HepG2 (cell line): ENCODE results near the gene RHOT2. TPM values are rescaled to one million over a fixed set of nuclear protein-coding genes. Genes with fewer than 3 reads are reported as not detected.

Source experiments
- ATF5 ChIP-seq: sonication (generic); formaldehyde crosslinking; IDR thresholded peaks from 2 replicates; pipeline ENCODE4 v1.4.0; 2020; ENCODE audit warnings: mild to moderate bottlenecking, low read depth, missing genetic modification reagents
- CHCHD3 ChIP-seq: sonication (generic); formaldehyde crosslinking; IDR thresholded peaks from 2 replicates; pipeline ENCODE4 v1.8.0; 2022; ENCODE audit warnings: mild to moderate bottlenecking, missing genetic modification reagents, moderate library complexity
- EZH2 ChIP-seq: conservative IDR thresholded peaks from 2 replicates; pipeline ENCODE4 v1.6.1; 2012; ENCODE audit warnings: mild to moderate bottlenecking, low read depth, low read length, moderate library complexity
- FOXM1 ChIP-seq: sonication (generic); formaldehyde crosslinking; IDR thresholded peaks from 2 replicates; pipeline ENCODE4 v1.5.0; 2020; ENCODE audit warnings: missing genetic modification reagents
- HNRNPK ChIP-seq: fragments of 200-400 bp; formaldehyde crosslinking; IDR thresholded peaks from 2 replicates; pipeline ENCODE4 v1.6.1; 2018; ENCODE audit warnings: low read length, low read depth, moderate library complexity, mild to moderate bottlenecking; ENCODE audit not compliant: poor library complexity, severe bottlenecking
- LRRFIP1 ChIP-seq: sonication (generic); formaldehyde crosslinking; conservative IDR thresholded peaks from 2 replicates; pipeline ENCODE4 v1.4.0; 2020; ENCODE audit warnings: missing genetic modification reagents
- MATR3 ChIP-seq: sonication (generic); formaldehyde crosslinking; IDR thresholded peaks from 2 replicates; pipeline ENCODE4 v1.4.0; 2020; ENCODE audit warnings: missing genetic modification reagents
- MEIS2 ChIP-seq: sonication (generic); formaldehyde crosslinking; IDR thresholded peaks from 2 replicates; pipeline ENCODE4 v1.9.0; 2021; ENCODE audit warnings: mild to moderate bottlenecking, missing genetic modification reagents
- NR2C2 ChIP-seq: sonication (generic); formaldehyde crosslinking; IDR thresholded peaks from 2 replicates; pipeline ENCODE4 v1.4.0; 2020; ENCODE audit warnings: missing genetic modification reagents, mild to moderate bottlenecking, moderate library complexity, borderline replicate concordance
- RAD21 ChIP-seq: fragments of 450-650 bp; formaldehyde crosslinking; IDR thresholded peaks from 2 replicates; pipeline ENCODE4 v1.5.0; 2020; ENCODE audit warnings: mild to moderate bottlenecking
- RXRA ChIP-seq: sonication (generic); formaldehyde crosslinking; IDR thresholded peaks from 2 replicates; pipeline ENCODE4 v1.5.1; 2020; ENCODE audit warnings: missing genetic modification reagents
- ZFP36L1 ChIP-seq: sonication (generic); formaldehyde crosslinking; IDR thresholded peaks from 2 replicates; pipeline ENCODE4 v1.8.0; 2022; ENCODE audit warnings: mild to moderate bottlenecking, missing genetic modification reagents, moderate library complexity
- polyA plus RNA-seq, 8 experiments: library from polyadenylated mRNA; depleted of rRNA in 3 of 8; stranded (reverse) in 7 of 8; unstranded in 1 of 8; fragments of >200 nt; fragmentation: Illumina TruSeq in 4 of 8; extraction: Trizol in 4 of 8; gene quantifications; 2 replicates each; pipeline versions ENCODE4 v1.2.1 to v1.2.3, GENCODE V29; 2011 to 2016; ENCODE audit warnings: low read depth in 4 of 8, missing spikeins in 1 of 8, mixed read lengths in 1 of 8; ENCODE audit not compliant: insufficient read depth in 1 of 8
- total RNA-seq, 5 experiments: library from RNA; depleted of rRNA; stranded (reverse); fragments of >200 nt; fragmentation: Illumina TruSeq; extraction: Trizol; gene quantifications; 2 replicates each; pipeline ENCODE4 v1.2.3, GENCODE V29; 2016; ENCODE audit warnings: low read depth in 1 of 5
- TF ChIP-seq, protein P1 (sequence below): sonication (generic); formaldehyde crosslinking; IDR thresholded peaks from 2 replicates; pipeline ENCODE4 v1.4.0; 2020; ENCODE audit warnings: mild to moderate bottlenecking, low read depth, missing genetic modification reagents
- TF ChIP-seq, protein P2 (sequence below): sonication (generic); formaldehyde crosslinking; IDR thresholded peaks from 2 replicates; pipeline ENCODE4 v1.4.0; 2020; ENCODE audit warnings: missing genetic modification reagents
- TF ChIP-seq, protein P3 (sequence below): sonication (generic); formaldehyde crosslinking; IDR thresholded peaks from 2 replicates; pipeline ENCODE4 v1.8.0; 2022; ENCODE audit warnings: missing genetic modification reagents, mild to moderate bottlenecking, moderate library complexity, borderline replicate concordance

Gene RHOT2
- total and polyA plus RNA-seq, 2 of the 13 experiments (the other 11 are each of a cell fraction or from before 2014, with no cell fraction given): 63.6 to 76.9 TPM

- TF ChIP-seq HNRNPK (no peak), MATR3 (CRISPR knock-in tag) (no peak), NR2C2 (CRISPR knock-in tag) (no peak), FOXM1 (CRISPR knock-in tag) (no peak), LRRFIP1 (no peak), ATF5 (CRISPR knock-in tag) (no peak), CHCHD3 (CRISPR knock-in tag) (no peak), MEIS2 (CRISPR knock-in tag) (0 out of 2 replicates have a peak, but pooled peaks have one; percentile 13), RAD21 (CRISPR knock-in tag) (no peak), EZH2 (no peak), ZFP36L1 (no peak), RXRA (peak; percentile 56; the same call in 1 of the 2 replicates)
- TF ChIP-seq, protein P1, sequence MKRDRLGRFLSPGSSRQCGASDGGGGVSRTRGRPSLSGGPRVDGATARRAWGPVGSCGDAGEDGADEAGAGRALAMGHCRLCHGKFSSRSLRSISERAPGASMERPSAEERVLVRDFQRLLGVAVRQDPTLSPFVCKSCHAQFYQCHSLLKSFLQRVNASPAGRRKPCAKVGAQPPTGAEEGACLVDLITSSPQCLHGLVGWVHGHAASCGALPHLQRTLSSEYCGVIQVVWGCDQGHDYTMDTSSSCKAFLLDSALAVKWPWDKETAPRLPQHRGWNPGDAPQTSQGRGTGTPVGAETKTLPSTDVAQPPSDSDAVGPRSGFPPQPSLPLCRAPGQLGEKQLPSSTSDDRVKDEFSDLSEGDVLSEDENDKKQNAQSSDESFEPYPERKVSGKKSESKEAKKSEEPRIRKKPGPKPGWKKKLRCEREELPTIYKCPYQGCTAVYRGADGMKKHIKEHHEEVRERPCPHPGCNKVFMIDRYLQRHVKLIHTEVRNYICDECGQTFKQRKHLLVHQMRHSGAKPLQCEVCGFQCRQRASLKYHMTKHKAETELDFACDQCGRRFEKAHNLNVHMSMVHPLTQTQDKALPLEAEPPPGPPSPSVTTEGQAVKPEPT (CRISPR knock-in tag): no peak
- TF ChIP-seq, protein P2, sequence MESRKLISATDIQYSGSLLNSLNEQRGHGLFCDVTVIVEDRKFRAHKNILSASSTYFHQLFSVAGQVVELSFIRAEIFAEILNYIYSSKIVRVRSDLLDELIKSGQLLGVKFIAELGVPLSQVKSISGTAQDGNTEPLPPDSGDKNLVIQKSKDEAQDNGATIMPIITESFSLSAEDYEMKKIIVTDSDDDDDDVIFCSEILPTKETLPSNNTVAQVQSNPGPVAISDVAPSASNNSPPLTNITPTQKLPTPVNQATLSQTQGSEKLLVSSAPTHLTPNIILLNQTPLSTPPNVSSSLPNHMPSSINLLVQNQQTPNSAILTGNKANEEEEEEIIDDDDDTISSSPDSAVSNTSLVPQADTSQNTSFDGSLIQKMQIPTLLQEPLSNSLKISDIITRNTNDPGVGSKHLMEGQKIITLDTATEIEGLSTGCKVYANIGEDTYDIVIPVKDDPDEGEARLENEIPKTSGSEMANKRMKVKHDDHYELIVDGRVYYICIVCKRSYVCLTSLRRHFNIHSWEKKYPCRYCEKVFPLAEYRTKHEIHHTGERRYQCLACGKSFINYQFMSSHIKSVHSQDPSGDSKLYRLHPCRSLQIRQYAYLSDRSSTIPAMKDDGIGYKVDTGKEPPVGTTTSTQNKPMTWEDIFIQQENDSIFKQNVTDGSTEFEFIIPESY (CRISPR knock-in tag): peak; percentile 86; the same call in 1 of the 2 replicates
- TF ChIP-seq, protein P3, sequence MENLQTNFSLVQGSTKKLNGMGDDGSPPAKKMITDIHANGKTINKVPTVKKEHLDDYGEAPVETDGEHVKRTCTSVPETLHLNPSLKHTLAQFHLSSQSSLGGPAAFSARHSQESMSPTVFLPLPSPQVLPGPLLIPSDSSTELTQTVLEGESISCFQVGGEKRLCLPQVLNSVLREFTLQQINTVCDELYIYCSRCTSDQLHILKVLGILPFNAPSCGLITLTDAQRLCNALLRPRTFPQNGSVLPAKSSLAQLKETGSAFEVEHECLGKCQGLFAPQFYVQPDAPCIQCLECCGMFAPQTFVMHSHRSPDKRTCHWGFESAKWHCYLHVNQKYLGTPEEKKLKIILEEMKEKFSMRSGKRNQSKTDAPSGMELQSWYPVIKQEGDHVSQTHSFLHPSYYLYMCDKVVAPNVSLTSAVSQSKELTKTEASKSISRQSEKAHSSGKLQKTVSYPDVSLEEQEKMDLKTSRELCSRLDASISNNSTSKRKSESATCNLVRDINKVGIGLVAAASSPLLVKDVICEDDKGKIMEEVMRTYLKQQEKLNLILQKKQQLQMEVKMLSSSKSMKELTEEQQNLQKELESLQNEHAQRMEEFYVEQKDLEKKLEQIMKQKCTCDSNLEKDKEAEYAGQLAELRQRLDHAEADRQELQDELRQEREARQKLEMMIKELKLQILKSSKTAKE (CRISPR knock-in tag): no peak
These were observed 46.9 kb downstream of the RHOT2 start, which contains the start of gene METRN (continued) for GRCh38 chr16:714558-715476.
